Vagina (tissue), 2 donors: ENCODE results near the gene CHN1. TPM values are rescaled to one million over a fixed set of nuclear protein-coding genes. Genes with fewer than 3 reads are reported as not detected.

Experiments used
- DNase-seq, 2 donors: peaks; one replicate each; pipeline ENCODE4 v3.0.0-alpha.2; 2017; ENCODE audit errors: extremely low spot score in 2 of 2
- H3K27ac ChIP-seq: fragments of 200-600 bp; sonication (generic); one replicate; pipeline ENCODE4 v1.5.1; 2019
- H3K27me3 ChIP-seq: fragments of 200-600 bp; sonication (generic); one replicate; pipeline ENCODE4 v1.5.1; 2019
- H3K36me3 ChIP-seq, 2 donors: fragments of 200-600 bp; sonication (generic); one replicate each; pipeline ENCODE4 v1.5.1; 2017 to 2019
- H3K4me1 ChIP-seq: fragments of 200-600 bp; sonication (generic); one replicate; pipeline ENCODE4 v1.5.1; 2019
- H3K4me3 ChIP-seq, 2 donors: fragments of 200-600 bp; sonication (generic); 1 replicate in 1 of 2; 2 replicates in 1 of 2; pipeline ENCODE4 v1.5.1; 2016 to 2019
- H3K9me3 ChIP-seq: fragments of 200-600 bp; sonication (generic); one replicate; pipeline ENCODE4 v1.5.1; 2019
- CTCF ChIP-seq, 3 experiments: fragments of 450-650 bp in 2 of 3; fragments of 200-600 bp in 1 of 3; sonication (generic) in 1 of 3; IDR thresholded peaks; one replicate each; pipeline ENCODE4 v1.5.1; 2017 to 2019; ENCODE audit warnings: antibody characterized with exemption in 3 of 3, mild to moderate bottlenecking in 2 of 3, moderate library complexity in 2 of 3
- POLR2A ChIP-seq, 2 donors: fragments of 450-650 bp; IDR thresholded peaks; one replicate each; pipeline ENCODE4 v1.6.1; 2017; ENCODE audit warnings: antibody characterized with exemption in 2 of 2, mild to moderate bottlenecking in 2 of 2, moderate library complexity in 2 of 2
- POLR2AphosphoS5 ChIP-seq, 2 donors: sonication (generic); formaldehyde crosslinking; IDR thresholded peaks; one replicate each; pipeline ENCODE4 v1.9.0; 2017; ENCODE audit warnings: antibody characterized with exemption in 2 of 2, mild to moderate bottlenecking in 2 of 2, low read depth in 1 of 2; ENCODE audit not compliant: insufficient read depth in 1 of 2
- intact Hi-C: fragments of 100-400 bp; cut with DNase I; formaldehyde crosslinking; loops from one replicate; pipeline ENCODE4 v1.15.1; 2023
- total RNA-seq: library from RNA; depleted of rRNA; stranded (reverse); fragments of >200 nt; gene quantifications from one replicate; pipeline ENCODE4 v1.2.3, GENCODE V29; 2016

CHN1 gene
- total RNA-seq, 1 donor from 2014 or later: 9.6 TPM

DNA sequence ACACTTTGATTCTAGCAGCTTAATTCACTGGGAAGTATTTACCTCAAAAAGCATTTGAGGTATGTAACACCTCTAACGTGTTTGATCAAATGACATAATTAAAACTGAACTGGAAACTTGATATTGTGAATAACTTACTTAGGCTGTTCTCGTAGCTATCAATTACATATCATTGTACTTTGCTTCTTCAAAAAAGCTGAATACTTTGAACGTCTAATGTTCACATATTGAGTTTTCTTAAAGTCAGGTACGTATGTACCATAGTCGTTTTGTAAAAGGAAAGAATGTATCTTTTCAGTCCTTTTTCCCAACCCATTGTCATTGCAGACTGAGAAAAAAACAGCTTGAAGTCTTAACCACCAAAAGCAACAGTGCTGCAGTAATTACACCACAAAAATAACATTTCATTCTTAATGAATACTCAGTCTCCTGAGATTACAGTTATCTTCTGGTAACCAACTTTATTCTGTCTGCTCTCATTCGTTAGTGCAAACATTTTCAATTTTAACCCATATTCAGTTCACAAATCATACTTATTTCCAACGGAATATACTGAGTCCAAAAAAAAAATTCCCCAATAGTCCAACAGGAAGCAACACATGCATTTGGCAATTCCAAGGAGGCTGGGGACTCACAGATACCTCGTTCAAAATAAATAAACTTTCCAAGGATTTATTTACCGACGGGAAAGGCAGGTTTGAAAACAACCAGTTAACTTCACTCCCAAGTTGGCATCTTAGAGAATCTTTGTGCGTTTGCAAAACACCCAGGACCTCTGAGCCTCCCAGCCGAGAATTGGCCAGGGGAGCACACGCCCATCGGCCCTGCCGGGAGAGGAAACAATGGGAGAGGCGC is 1.1 kb downstream of the CHN1 start:
- TF ChIP-seq CTCF (IDR thresholded peaks at IDR 0.05): no peak
- no peak for DNase-seq
- H3K36me3 ChIP-seq: no peaks in the 10 kb centered on the region
- H3K4me1 ChIP-seq: peaks cover 9% of the 10 kb centered on the region
- H3K27me3 ChIP-seq: no peaks in the 10 kb centered on the region
- H3K4me3 ChIP-seq: peak overlapping the region; percentile 56 to 76
- intact Hi-C loops: no loop called here
- H3K9me3 ChIP-seq: no peaks in the 10 kb centered on the region
- peak overlapping the region; percentile 85 for H3K27ac ChIP-seq

GRCh38 chr2:175002547-175003274 is 2.5 kb downstream of the CHN1 start:
- DNase-seq: no peak
- Histone ChIP-seq H3K36me3 (no peaks in the 10 kb centered on the region), H3K4me1 (peaks cover 15% of the 10 kb centered on the region), H3K4me3 (no peak overlapping the region), H3K27me3 (no peaks in the 10 kb centered on the region), H3K27ac (no peak overlapping the region), H3K9me3 (no peaks in the 10 kb centered on the region)
- no peak for TF ChIP-seq CTCF (IDR thresholded peaks at IDR 0.05)
- intact Hi-C loops: no loop called here

DNA sequence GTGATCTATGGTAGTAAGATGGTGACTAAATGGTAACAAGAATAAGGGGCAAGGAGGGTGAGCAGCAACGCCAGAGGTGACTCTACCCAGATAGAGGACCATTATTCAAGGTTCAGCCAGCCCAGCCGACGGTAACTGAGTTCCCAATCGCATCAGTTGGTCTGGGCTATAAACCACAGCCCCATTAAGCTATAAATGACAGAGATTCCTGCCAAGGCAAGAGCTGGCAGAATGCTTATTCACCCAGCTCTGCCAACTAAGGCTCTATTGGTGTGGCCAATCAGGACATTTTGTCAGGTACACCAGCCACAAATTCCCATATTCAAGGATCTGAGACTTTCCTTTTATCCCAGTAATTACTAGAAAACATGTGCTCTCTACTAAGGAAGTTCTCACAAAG is 3.6 kb downstream of the CHN1 start:
- TF ChIP-seq CTCF (IDR thresholded peaks at IDR 0.05): no peak
- no peak for TF ChIP-seq POLR2AphosphoS5 (IDR thresholded peaks at IDR 0.05; ENCODE audit: insufficient read depth in 1 of 2, low read depth in 1 of 2)
- no peak for TF ChIP-seq POLR2A (IDR thresholded peaks at IDR 0.05)
- Histone ChIP-seq H3K27ac (no peak overlapping the region), H3K4me3 (no peak overlapping the region), H3K4me1 (peaks cover 16% of the 10 kb centered on the region), H3K36me3 (no peaks in the 10 kb centered on the region), H3K9me3 (no peaks in the 10 kb centered on the region), H3K27me3 (no peaks in the 10 kb centered on the region)
- intact Hi-C loops: no loop called here
- DNase-seq: no peak

DNA sequence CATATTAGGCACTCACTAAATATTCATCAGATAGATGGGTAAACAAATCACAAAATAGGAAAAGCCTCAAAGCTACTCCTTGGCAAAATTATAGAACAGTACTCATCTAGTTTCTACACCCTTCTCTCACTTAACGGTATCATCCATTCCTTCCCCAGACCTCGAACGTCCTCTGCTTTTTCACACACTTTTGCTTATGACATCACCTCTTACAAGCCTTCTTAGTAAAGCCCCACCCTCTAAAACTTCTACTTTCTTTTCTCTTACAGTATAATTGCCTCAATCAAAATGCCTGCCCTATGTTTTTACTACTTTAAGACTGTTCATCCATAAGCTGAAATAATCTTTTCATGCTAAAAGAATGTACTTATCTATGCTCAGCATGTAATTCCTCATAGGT is 8.1 kb downstream of the CHN1 start:
- no peak overlapping the region for H3K27ac ChIP-seq
- TF ChIP-seq POLR2AphosphoS5 (IDR thresholded peaks at IDR 0.05; ENCODE audit: insufficient read depth in 1 of 2, low read depth in 1 of 2) (no peak), CTCF (IDR thresholded peaks at IDR 0.05) (no peak), POLR2A (IDR thresholded peaks at IDR 0.05) (no peak)
- intact Hi-C loops: no loop called here

GRCh38 chr2:174996622-174997021 is 8.6 kb downstream of the CHN1 start:
- Histone ChIP-seq H3K9me3 (no peaks in the 10 kb centered on the region), H3K4me3 (no peak overlapping the region), H3K27me3 (no peaks in the 10 kb centered on the region), H3K36me3 (no peaks in the 10 kb centered on the region), H3K27ac (no peak overlapping the region), H3K4me1 (peaks cover 7% of the 10 kb centered on the region)
- intact Hi-C loops: no loop called here
- TF ChIP-seq POLR2A (IDR thresholded peaks at IDR 0.05) (no peak), CTCF (IDR thresholded peaks at IDR 0.05) (no peak), POLR2AphosphoS5 (IDR thresholded peaks at IDR 0.05; ENCODE audit: insufficient read depth in 1 of 2, low read depth in 1 of 2) (no peak)
- DNase-seq: no peak

More for the DNA sequence above, 8.1 kb downstream of the CHN1 start:
- H3K4me3 ChIP-seq: no peak overlapping the region
- no peaks in the 10 kb centered on the region for H3K27me3 ChIP-seq
- H3K4me1 ChIP-seq: peaks cover 7% of the 10 kb centered on the region
- no peaks in the 10 kb centered on the region for H3K36me3 ChIP-seq
- no peaks in the 10 kb centered on the region for H3K9me3 ChIP-seq
- DNase-seq: no peak
